UCSD-AML1 (cell line): ENCODE measurements around the gene NFASC.

Experiments
- DNase-seq: peaks from one replicate; lab custom pipeline; 2025; ENCODE audit not compliant: unreplicated experiment; lab: John Stamatoyannopoulos, UW

The NFASC gene

DNA sequence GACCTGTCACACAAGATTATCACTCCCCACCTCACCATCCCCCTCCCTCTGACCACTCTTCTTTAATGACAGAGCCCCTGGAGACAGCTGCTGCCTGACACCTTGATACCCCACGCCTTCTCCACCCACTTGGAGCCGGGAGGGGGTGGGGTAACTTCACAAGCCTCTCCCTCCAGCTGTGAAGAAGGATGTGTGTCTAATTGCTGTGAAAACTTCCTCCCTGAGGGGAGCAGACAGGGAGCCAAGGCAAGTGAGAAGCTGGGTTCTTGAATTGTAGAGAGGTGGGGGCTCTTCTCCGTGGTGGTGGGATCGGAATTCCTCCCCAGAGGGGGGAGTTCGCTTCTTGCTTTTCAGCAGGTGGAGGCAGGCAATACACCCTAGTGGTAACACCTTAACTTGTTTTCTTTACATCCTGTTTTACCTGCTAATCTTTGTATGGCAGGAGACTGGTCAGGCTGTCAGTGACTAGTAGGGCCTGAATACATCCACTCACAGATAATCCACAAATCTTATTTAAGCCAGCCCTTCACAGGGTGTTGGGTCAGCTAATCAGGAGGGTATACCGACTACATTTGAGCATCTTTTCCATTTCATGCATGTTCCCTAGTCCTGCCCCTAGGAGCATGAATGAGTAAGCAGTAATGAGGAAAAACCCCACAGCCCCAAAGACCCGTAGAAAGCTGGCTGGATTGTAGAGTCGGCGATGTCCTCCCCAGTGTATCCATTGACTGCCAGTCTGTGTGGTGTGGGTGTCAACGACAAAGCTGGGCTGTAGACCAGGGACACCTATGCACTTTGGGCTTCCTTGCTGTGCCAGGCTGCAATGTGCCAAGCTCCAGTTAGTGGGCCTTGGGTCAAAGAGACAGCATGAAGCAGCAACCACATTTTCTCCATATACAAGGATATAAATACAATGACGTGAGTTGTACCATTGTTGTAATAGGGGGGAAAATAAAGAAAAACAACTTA, 57.3 kb downstream of the NFASC start:
- DNase-seq = no peak

DNA sequence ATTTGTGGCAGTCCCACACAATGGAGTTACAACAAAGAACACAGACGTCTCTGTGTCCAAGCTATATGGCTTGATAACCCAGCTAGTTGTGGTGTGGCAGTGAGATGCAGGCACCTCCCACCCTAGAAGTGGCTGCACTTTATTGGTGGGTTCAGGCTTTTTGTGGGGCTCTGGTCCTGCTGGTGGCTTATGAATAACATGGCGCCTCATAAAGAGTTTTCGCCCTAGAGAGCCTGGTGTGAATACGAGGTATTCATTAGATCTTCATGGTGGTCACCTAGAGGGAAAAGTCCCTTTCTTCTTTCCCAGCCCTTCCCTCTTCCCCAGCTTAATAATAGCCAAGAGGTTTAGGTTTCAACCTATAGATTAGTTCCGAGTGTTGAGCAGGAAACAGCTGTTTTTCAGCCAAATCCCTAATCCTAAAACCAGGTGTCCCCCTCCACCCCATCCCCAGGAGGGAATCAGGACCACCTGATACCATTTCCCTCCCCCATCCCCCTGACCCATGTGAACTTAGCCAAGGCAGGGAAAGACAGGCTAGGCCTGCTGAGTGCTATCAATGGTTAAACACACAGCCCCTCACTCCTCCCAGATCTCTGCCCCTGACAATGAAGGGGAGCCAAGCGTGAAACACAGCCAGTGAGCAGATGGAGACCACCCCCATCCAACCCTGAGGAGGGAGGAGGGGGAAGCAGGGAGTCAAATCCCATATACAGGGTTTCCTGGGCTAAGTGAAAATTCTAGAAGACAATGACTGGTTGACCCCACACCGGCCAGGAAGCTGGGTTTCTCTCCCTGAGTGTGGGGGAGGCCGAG, 58.2 kb downstream of the NFASC start:
- DNase-seq = no peak

DNA sequence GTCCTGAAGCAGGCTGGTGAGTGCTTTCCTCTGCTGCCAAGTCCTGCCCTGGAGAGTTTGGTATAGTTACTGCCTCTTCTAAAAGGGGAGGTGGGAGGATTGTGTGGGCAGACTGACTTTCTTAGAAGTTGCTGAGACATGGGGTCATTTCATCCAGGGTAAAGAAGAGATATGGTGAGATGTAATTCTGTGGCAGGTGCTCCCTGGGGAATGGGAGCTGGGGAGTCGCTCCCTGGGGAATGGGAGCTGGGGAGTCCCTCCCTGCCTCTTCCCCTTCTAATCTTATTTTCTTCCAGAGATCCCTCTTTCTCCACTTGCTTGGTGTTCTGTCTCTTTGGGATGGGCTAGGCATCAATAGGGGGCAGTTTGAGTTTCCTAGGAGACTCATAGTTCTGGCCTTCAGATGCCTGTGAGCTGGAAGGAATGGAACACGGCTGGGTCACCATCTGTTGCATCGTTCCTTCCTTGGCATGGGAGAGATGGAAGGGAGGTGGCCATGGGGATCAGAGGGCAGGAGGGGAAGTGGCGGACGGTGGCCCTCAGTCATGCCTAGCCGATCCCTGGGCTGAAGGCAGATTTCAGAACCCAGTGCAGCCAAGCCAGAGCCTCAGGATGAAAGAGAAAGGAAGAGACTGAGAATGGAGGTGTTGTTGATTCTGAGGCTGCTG, 59.0 kb downstream of the NFASC start:
- DNase-seq = no peak

DNA sequence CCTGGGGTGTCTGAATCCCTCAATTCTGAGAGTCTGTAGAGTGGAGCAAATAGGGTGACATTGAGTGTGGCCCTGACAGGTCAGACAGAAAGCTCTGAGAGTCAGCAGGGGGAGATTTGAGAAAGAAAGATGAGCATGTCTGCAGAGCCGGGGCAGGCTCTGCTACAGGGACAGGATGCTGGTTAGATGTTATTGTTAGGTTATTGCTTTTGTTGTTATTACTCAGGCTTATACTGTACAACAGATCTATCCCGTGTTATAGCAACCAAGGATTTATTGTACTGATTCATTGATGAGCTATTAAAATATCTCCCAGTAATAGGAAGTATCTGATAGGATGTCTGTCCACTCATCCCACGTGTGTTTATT, 59.5 kb downstream of the NFASC start:
- no peak for DNase-seq

DNA sequence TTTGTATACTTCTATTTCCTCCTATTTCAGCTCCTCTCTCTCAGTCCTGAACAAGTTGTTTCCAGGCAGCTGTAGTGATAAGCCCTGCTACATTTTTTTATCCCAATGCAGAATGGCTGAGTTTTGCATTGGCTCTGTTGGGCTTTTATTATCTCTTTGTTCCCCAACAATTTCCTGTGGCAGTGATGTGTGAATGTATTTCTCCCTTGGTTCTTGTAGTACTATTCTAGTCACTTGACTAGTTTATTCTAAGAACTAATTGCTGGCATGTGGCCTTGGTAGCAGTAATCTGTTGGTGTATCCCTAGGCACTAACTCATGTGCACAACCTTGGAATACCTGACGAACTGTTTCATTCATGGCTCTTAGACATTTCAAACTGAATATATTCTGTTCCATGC, 60.7 kb downstream of the NFASC start:
- no peak for DNase-seq

DNA sequence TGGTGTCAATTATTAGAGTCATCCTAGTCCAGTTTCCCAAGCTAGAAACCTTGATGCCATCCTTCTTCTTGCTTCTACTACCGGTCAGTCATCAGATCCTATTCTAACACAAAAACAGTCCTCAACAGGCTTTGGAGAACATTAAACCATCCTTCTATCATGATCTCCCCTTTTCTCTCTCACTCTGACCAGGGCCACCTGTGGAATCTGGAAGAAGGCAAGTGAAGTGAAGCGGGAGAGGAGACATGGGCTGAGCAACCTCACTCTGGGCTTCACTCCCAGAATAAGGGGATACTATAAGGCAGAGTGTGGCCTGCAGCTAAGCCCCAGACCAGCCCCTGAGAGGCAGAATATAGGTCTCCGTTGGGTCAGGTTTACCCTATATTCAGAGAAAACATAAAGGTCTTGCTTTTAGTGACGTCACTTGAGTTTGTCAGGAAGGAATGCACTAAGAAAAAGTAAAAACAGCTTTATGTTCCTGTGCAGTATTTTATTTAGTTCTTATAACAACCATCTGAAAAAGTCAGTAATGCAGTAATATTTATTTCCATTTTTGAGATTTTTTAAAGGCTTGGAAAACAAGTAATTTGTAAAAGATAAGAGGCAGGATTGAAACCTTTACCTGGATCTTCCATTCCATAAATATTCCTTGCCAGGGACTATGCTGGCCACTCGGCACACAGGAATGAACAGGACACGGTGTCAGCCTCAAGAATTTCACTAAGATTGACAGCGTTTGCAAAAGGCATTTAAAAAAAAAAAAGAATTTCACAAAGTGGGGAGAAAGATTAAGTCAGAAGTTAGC, 61.3 kb downstream of the NFASC start:
- DNase-seq = no peak

DNA sequence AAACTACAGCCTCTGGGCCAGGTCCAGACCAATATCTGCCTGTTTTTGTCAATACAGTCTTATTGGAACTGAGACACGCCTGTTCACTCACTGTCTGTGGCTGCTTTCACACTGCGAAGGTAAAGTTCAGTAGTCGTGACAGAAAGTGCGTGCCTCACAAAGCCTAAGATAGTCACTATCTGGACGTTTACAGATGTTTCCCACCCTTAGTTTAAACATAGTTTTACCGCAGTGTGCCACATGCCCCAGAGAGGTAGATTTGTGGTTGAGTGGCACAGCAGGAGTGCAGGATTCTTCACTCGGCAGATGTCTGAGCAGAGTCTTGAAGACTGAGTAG, 61.9 kb downstream of the NFASC start:
- no peak for DNase-seq

DNA sequence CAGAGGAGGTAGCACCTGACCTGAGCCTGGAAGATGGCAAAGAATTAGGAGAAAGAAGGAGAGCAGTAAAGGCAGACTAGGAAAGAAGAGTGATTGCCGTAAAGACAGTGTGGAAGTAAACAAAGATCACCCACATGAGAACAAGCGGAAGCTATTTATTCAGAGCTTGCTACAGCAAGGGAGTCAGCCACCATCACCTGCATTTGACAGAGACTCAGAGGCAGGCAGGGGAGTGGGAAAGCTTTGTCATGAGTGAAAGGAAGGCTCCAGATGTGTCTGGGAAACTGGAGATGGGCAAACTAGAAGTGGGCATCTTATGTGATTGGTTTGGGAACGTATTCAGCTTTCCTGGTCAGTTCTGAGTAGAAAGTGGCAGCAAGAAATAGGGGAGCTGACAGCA, 64.5 kb downstream of the NFASC start:
- no peak for DNase-seq

DNA sequence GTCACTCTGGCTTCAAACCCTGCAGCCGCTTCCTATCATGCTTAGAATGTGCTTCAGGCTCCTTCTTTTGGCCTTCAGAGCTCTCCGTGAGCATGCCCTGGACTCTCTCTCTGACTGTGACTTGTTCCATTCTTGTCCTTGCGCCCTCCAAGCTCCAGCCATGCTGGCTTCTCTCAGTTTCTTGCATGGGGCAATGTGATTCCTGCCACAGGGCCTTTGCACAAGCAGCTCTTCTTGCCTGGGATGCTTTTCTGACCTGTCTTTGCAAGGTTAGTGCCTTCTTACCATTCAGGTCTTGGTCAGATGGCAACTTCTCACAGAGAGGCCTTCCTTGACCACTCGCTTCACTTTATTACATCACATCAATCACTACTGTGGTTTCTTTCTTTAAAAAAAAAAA, 66.1 kb downstream of the NFASC start:
- no peak for DNase-seq

DNA sequence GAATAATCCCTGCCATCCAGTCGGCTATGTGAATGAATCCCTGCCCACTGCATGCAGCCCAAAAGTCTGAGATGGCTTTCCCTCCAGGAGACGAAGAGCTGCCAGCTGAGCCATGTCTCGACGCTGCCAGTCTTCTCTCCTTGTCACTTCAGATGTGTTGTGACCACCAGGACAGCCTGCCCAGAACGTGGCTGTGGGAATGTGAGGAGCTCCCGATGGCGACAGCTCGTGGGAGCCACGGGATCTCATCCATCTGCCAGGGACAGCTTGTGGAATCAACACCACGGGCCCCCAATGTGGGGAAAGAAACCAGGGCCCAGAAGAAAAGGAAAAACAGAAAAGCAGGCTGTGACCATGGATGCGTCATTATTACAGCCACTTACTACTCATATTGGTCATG, 67.2 kb downstream of the NFASC start:
- no peak for DNase-seq

DNA sequence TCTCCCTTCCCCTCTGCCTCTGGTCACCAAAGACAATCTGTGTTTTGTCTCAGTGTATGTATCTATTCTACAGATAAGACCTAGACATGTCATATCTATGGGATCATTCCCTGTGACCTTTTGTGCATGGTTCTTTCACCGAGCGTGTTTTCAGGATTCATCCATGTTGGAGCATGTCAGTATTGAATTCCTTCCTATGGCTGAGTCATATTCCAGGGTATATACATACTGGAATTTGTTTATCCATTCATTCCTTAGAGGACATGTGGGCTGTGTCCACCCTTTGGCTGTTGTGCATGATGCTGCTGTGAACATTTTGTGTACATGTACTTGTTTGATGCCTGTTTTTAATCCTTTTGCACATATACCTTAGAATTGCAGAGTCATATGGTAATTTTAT, 69.9 kb downstream of the NFASC start:
- no peak for DNase-seq

DNA sequence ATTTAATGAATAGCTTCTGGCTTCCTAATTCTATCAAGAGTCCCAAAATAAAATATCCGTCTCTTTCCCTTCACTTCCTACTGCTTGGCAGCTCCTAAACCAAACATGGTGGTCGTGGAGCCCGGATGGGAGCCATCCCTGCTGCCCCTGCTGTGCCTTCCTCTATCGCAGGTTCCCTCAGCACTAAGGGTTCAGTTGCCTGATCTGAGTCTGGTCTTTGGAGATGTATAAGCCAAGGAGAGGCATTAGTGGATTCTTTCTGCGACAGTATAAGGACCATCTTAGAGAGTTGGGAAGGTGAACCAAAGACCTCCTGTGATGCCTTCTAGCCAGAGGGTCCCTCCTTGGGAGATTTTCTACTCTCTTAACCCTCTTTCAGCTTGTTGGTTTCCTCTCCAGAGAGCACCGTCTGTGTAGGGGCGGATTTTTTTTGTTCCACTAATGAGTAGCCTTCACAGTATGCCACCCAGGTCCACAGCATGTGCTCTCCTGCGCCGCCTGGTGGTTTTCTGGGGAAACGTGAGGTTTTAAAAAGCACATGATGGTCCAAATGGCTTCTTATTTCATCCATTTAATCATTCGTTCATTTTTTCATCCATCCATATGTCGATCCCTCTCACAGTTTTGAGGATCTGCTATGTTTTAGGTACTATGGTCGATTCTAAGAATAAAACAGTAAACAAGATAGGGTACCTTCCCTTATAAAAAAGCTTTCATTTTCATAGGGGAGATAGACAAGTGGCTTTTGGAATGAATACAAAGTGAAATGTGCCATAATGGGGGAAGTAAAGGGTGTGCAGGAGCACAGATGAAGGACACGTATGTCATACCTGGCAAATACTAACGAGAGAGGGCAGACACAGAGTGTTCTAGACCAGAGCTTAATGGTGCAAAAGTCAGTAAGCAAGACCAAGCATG, 71.0 kb downstream of the NFASC start:
- peak; percentile 57 for DNase-seq

DNA sequence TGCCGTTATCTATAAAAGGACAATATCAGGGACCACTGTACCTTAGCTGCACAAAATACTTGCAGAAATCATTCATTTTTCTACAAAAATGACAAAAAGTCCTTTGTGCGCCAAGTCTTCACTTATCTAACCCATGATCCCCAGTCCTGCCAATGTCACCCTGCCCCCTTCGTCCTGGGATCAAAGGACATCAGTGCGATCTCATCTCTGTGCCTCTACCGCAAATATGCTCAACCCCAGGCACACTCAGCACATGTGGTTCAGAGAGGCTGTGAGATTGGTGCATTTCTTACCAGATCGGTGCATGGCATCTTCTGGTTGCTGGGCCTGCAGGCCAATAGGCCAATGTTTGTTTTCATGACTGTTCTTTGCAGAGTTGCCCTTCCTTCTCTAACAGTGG, 72.8 kb downstream of the NFASC start:
- no peak for DNase-seq

DNA sequence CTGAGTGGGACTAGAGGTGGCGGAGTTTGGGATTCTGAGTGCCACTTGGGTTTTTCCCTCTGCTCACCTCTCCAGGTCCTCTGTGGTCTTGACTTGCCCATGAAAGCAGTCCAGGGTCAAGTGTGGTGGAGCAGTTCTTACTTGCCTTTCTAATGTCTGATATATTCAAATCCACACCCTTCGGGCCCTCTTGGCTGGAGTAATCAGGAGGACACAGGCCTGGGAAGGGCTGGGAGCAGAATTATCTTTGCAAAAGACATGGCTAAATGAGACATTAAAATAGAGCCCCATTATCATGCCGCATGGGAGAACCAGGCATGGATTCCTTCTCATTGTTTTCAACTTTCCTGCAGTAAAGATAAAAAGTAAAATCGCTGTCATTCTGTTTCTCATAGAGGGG, 74.0 kb downstream of the NFASC start:
- DNase-seq = no peak

DNA sequence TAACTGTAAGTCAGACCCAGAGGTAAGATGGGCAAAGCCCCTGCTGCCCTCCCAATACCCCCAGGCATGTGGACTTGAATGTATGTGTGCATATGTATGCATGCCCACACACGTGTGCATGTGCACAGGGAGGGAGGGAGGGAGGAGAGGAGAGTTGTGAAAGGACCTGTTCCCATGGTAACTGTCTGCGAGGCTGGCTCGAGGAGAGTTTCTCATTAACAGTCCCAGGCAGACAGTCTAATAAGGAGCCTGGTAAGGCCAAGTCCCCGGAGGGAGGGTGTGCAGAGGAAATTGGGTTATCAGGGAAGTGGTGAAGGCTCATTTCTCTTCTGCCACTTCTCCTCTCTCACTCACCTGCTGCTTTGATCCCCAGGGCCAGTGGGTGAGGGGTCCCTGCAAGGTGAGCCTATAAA, 74.9 kb downstream of the NFASC start:
- DNase-seq = no peak

DNA sequence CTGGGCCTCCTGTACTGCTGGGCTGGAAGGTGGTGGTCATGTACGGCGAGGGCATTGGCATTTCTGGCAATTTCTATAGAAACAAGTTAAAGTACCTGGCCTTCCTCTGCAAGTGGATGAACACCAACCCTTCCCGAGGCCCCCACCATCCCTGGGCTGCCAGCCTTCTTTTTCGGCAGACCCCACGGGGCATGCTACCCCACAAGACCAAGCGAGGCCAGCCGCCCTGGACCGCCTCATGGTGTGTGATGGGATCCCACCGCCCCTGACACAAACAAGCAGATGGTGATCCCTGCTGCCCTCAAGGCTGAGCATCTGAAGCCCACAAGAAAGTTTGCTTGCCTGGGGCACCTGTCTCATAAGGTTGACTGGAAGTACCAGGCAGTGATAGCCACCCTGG, 76.0 kb downstream of the NFASC start:
- DNase-seq = no peak

DNA sequence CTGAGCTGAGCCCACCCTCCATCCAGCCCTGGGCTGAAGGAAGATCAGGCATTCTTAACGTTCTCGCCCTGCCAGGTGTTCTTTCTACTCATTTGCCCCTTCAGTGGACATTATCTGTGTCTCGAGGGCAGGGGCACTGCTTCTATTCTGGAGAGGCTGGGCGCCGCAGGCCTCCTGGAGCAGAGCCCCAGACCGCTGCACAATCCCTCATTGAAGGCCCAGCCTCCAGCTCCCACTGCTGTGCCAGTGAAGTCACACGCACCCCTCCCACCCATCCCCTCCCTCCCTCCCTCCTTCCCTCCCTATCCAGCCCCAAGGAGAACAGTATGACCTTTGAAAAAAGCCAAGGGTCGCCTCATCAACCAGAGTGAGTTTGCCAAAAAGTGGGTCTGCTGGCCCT, 76.7 kb downstream of the NFASC start:
- DNase-seq = no peak

DNA sequence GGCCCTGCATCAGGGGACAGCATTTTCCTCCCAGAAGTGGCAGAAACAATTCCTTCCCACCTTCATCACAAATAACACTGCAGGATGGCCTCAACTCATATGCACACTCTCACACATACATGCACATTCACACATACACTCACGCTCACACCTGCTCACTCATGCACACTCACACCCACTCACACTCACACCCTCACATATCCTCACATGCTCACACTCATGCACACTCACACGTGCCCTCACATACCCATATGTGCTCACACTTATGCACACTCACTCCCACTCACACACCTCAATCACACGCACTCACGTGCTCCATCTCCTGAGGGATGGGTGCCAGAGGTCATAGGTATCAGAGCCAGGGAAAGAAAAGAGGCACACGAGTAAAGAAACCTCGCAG, 77.1 kb downstream of the NFASC start:
- DNase-seq = no peak

DNA sequence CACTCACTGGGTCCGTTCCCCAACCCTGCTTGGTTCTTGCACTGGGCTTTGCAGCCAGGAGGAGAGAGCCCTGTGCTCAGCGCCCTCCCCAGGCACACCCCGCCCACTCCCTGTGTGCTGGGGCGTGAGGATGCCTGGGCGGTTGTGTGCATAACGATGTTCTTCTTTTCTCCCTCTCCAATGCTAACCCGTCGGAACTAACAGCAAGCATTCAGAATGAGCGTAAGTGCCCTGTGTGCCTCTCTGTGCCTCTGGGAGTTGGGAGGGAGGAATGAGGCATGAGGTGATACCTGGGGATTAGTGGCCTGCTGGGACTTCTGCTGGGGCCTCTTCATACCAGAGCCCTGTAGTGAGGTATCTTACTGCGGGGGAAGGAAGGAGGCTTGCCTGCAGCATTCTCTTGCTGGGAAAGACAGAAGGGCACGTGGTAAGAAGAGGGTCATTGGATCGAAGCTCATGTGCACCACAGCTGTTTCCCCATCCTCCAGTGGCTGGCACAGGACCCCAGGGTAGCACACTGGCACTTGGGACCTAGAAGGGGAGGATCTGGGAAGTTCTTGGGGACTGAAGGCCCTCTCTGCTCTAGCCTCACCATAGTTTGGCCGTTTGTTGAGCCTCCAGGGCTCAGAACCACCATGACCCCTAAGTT, 79.8 kb downstream of the NFASC start:
- DNase-seq = no peak
